ENCODE results near the gene GRIK4. TPM values are rescaled to one million over a fixed set of nuclear protein-coding genes. Genes with fewer than 3 reads are reported as not detected.

GRIK4 gene
- total and polyA plus RNA-seq, 2 of the 4 experiments (the other 2 are of a cell fraction), result 0.18 to 0.38 TPM

DNA sequence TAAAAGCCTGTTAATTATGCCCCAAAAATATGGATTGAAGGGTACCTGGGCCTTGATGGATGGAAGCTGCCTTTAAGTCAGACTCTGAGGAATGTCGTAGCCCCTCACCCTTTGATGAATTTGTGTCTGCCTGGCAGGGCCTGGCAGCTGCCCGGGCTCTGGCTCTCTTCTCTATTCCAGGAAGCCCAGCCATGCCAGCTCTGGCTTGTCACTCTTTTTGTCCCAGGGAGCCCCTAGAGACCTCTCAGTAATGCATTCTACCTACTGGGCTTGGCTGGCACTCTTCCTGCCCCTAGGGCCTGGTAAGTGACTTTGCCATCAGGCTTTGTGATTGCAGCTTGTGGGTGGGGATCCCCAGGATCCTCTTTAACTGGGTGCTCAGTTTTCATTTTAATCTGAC lies 103.8 kb downstream of the GRIK4 start:
- Histone ChIP-seq H2BK5ac (ENCODE audit: low read depth, low read length, poor library complexity, severe bottlenecking) (no peak overlapping the region), H3K79me1 (ENCODE audit: low read depth in 1 of 2, low read length in 2 of 2) (no peaks in the 10 kb centered on the region), H2BK20ac (ENCODE audit: low read depth, low read length) (no peak overlapping the region), H3K23ac (ENCODE audit: low read depth, low read length) (no peak overlapping the region), H3K14ac (replicated peaks; ENCODE audit: low read depth, low read length) (no peak overlapping the region), H3K27me3 (ENCODE audit: control insufficient read depth, insufficient read depth, low read length) (no peaks in the 10 kb centered on the region), H3K9me3 (ENCODE audit: control insufficient read depth, insufficient read depth, low read length) (peaks cover 5% of the 10 kb centered on the region; the same call in 1 of the 2 replicates), H2AFZ (replicated peaks; ENCODE audit: low read length, poor library complexity) (no peak overlapping the region), H3K56ac (ENCODE audit: extremely low read depth, insufficient read depth, low read length) (no peak overlapping the region), H3K9ac (ENCODE audit: low read depth, low read length) (no peak overlapping the region), H3K36me3 (ENCODE audit: control insufficient read depth, insufficient read depth, low read length) (no peaks in the 10 kb centered on the region), H2AK5ac (ENCODE audit: low read depth, low read length) (no peak overlapping the region), H4K8ac (ENCODE audit: low read depth in 2 of 2, low read length in 2 of 2) (no peak overlapping the region), H3K27ac (ENCODE audit: insufficient read depth, low read length) (no peak overlapping the region), H3K4me3 (ENCODE audit: insufficient read depth, low read depth, low read length) (no peak overlapping the region), H2BK15ac (ENCODE audit: low read depth, low read length) (no peak overlapping the region), H2AK9ac (replicated peaks; ENCODE audit: low read depth, low read length, poor library complexity) (no peak overlapping the region), H4K20me1 (ENCODE audit: insufficient read depth, low read length) (no peaks in the 10 kb centered on the region), H3K4me2 (ENCODE audit: low read depth, low read length) (no peak overlapping the region), H3K9me1 (ENCODE audit: insufficient read depth, low read length) (no peaks in the 10 kb centered on the region), H3K4ac (ENCODE audit: low read depth, low read length) (no peak overlapping the region), H3K4me1 (ENCODE audit: control insufficient read depth, insufficient read depth, low read length) (peaks cover 9% of the 10 kb centered on the region; the same call in 1 of the 2 replicates), H4K91ac (ENCODE audit: insufficient read depth, low read depth, low read length) (no peak overlapping the region), H3K18ac (ENCODE audit: low read depth, low read length) (no peak overlapping the region), H2BK120ac (ENCODE audit: low read depth, low read length) (no peak overlapping the region), H4K5ac (ENCODE audit: low read depth, low read length) (no peak overlapping the region)
- in situ Hi-C loops (cut with MboI; ENCODE audit: low sequenced_read_pairs) (no loop called here), intact Hi-C loops (cut with micrococcal nuclease) (no loop called here), dilution Hi-C loops (cut with HindIII; ENCODE audit: low sequenced_read_pairs, unreplicated experiment) (no loop called here)
- whole genome bisulfite sequencing, 2 experiments (ENCODE audit: extremely low coverage in 2 of 2, insufficient read length in 1 of 2), result 67% methylated on average over 1 of the region's 2 CpGs; no CpG with 5 or more reads in 1 of the 2 experiments
- POLR2A ChIA-PET (ENCODE audit: unreplicated experiment), result no interaction called here
- DNase-seq (no peak), ATAC-seq (ENCODE audit: low read depth) (no peak)
- no peak for TF ChIP-seq POLR2A (IDR thresholded peaks at IDR 0.05; ENCODE audit: low read depth, low read length)
- TF ChIP-seq, protein P1, sequence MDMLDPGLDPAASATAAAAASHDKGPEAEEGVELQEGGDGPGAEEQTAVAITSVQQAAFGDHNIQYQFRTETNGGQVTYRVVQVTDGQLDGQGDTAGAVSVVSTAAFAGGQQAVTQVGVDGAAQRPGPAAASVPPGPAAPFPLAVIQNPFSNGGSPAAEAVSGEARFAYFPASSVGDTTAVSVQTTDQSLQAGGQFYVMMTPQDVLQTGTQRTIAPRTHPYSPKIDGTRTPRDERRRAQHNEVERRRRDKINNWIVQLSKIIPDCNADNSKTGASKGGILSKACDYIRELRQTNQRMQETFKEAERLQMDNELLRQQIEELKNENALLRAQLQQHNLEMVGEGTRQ (IDR thresholded peaks at IDR 0.05; ENCODE audit: low read depth, low read length), result no peak
- no peak for TF ChIP-seq SMC3 (IDR thresholded peaks at IDR 0.05; ENCODE audit: low read depth, low read length)
- TF ChIP-seq FOS (IDR thresholded peaks at IDR 0.05; ENCODE audit: low read depth, low read length), result no peak
- no peak for TF ChIP-seq CEBPB (IDR thresholded peaks at IDR 0.05; ENCODE audit: low read depth, low read length)
- TF ChIP-seq MXI1 (IDR thresholded peaks at IDR 0.05; ENCODE audit: borderline replicate concordance, low read depth, low read length), result no peak
- TF ChIP-seq RAD21 (IDR thresholded peaks at IDR 0.05; ENCODE audit: low read length), result no peak
- no peak for TF ChIP-seq MAZ (IDR thresholded peaks at IDR 0.05; ENCODE audit: borderline replicate concordance, low read depth, low read length)
- TF ChIP-seq, protein P2, sequence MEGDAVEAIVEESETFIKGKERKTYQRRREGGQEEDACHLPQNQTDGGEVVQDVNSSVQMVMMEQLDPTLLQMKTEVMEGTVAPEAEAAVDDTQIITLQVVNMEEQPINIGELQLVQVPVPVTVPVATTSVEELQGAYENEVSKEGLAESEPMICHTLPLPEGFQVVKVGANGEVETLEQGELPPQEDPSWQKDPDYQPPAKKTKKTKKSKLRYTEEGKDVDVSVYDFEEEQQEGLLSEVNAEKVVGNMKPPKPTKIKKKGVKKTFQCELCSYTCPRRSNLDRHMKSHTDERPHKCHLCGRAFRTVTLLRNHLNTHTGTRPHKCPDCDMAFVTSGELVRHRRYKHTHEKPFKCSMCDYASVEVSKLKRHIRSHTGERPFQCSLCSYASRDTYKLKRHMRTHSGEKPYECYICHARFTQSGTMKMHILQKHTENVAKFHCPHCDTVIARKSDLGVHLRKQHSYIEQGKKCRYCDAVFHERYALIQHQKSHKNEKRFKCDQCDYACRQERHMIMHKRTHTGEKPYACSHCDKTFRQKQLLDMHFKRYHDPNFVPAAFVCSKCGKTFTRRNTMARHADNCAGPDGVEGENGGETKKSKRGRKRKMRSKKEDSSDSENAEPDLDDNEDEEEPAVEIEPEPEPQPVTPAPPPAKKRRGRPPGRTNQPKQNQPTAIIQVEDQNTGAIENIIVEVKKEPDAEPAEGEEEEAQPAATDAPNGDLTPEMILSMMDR (conservative IDR thresholded peaks at IDR 0.05; ENCODE audit: low read depth, low read length), result no peak
- no peak for TF ChIP-seq MAFK (IDR thresholded peaks at IDR 0.05; ENCODE audit: low read depth, low read length)
- no peak for TF ChIP-seq ELK1 (IDR thresholded peaks at IDR 0.05; ENCODE audit: borderline replicate concordance, low read depth, low read length)
- TF ChIP-seq RFX5 (IDR thresholded peaks at IDR 0.05; ENCODE audit: low read depth, low read length), result no peak
- BruUV-seq (replicated peaks), result no TSS peak
- CTCF ChIA-PET, result no interaction called here
